Measurements from ENCODE around the gene HERPUD1.
A peak's percentile ranks its signal among the peaks of the same experiment; 100 is the strongest.
"Not testable (repeated sequence)": the region's sequence is repeated elsewhere in the genome, so short reads cannot be mapped to it uniquely, and the experiment has no call there.

Gene HERPUD1, protein sequence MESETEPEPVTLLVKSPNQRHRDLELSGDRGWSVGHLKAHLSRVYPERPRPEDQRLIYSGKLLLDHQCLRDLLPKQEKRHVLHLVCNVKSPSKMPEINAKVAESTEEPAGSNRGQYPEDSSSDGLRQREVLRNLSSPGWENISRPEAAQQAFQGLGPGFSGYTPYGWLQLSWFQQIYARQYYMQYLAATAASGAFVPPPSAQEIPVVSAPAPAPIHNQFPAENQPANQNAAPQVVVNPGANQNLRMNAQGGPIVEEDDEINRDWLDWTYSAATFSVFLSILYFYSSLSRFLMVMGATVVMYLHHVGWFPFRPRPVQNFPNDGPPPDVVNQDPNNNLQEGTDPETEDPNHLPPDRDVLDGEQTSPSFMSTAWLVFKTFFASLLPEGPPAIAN

GRCh38 chr16:56931892-56932720, at the start of gene HERPUD1:
HERPUD1 (plus strand) TSS chr16:56932142; CDS start chr16:56932245, 103 bp downstream.
- DNase-seq (ENCODE audit: low read depth in 2 of 2) = peak; percentile 97 to 98

- no peak for DNase-seq (ENCODE audit: low read depth in 2 of 2)
Observed at GRCh38 chr16:56883586-56883985, 48.4 kb upstream of the HERPUD1 start.

DNA sequence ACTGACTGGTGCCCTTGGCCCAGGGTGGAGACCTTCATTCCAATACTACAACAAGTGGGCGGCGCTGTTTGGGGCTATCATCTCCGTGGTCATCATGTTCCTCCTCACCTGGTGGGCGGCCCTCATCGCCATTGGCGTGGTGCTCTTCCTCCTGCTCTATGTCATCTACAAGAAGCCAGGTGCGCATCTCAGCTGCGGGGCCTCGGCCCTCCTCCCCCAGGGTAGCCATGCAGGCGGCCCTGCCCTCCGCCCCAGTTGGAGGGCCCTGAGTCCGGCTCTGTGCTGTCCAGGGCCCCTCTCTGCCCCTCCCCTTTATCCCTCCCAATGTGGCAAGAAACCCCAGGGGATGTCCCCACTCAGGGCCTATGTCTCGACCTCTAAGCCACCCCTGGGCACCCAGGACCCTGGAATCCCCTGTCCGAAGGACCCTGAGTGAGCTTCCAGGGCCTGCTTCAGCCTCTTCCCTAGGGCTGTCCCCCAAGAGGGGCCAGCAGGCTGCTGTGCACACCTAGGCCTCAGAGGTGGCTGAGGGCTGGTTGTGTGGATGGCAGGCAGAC, 47.8 kb upstream of the HERPUD1 start:
- no peak for DNase-seq (ENCODE audit: low read depth in 2 of 2)

GRCh38 chr16:56884929-56885328, 47.0 kb upstream of the HERPUD1 start:
- DNase-seq (ENCODE audit: low read depth in 2 of 2) = not testable (repeated sequence)

DNA sequence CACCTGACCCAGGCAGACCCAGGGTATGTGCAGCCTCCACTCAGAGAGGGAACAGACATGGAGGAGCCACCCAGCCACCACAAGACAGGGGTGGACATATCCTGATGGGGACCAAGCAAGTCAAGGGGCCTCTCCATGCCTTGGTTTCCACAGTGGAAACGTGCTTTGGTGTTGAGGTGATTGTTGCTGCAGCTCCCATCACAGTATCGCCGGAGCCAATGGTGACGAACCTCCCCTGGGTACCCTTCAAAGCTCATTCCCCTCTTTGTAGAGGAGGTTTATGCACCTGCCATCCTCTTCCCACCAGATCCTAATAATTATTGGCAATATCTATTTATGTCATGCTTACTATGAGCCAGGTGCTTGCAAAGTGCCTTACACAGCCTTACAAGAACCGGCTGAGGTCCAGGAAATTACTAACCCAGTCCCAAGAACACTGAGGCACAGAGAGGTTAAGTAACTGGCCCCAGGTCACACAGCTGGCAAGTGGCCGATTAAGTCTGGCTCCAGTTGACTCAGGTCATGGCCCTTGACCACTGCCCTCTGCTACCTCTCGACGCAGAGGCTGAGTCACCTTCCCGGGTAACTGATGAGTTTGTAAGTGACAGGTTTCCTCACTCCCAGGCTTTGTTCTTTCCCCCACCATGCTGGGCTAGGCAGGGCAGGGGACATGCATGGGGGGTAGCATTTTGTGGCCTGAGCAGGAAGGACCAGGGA, 46.3 kb upstream of the HERPUD1 start:
- DNase-seq (ENCODE audit: low read depth in 2 of 2) = no peak

DNA sequence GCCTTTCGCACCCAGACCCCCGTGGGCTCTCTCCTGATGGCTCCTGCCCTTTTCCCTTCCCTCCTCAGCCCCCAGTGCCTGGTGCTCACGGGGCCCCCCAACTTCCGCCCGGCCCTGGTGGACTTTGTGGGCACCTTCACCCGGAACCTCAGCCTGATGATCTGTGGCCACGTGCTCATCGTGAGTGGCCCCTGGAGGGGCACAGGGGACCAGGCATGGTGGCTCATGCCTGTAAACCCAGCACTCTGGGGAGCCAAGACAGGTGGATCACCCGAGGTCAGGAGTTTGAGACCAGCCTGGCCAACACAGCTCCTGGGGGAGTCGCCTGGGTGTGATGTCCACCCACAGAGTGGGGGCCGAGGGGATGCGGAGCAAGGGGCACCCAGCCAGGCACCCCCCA, 45.6 kb upstream of the HERPUD1 start:
- no peak for DNase-seq (ENCODE audit: low read depth in 2 of 2)

GRCh38 chr16:56886826-56887225, 45.1 kb upstream of the HERPUD1 start:
- DNase-seq (ENCODE audit: low read depth in 2 of 2) = no peak

DNA sequence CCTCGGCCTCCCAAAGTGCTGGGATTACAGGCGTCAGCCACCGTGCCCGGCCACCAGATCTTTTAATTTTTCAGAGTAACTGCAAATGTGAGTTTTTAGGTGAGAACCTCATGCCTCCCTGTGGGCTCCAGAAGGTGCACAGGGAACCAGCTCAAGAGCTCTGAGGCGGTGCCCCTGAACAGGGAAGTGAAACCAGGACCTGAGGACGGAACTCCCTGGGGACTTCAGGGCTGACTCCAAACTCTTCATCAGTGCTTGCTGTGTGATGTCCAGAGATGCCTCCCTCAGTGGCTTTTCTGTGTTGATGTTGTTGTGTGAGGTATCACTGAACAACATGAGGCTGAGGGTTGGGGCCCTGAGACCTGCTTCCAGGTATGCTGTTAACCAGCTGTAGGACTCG, 43.1 kb upstream of the HERPUD1 start:
- no peak for DNase-seq (ENCODE audit: low read depth in 2 of 2)

- DNase-seq (ENCODE audit: low read depth in 2 of 2) = no peak
Observed at GRCh38 chr16:56889206-56889605, 42.7 kb upstream of the HERPUD1 start.

GRCh38 chr16:56891685-56892084, 40.3 kb upstream of the HERPUD1 start:
- DNase-seq (ENCODE audit: low read depth in 2 of 2) = no peak

- DNase-seq (ENCODE audit: low read depth in 2 of 2) = no peak
Observed at GRCh38 chr16:56892705-56893104, 39.2 kb upstream of the HERPUD1 start.

DNA sequence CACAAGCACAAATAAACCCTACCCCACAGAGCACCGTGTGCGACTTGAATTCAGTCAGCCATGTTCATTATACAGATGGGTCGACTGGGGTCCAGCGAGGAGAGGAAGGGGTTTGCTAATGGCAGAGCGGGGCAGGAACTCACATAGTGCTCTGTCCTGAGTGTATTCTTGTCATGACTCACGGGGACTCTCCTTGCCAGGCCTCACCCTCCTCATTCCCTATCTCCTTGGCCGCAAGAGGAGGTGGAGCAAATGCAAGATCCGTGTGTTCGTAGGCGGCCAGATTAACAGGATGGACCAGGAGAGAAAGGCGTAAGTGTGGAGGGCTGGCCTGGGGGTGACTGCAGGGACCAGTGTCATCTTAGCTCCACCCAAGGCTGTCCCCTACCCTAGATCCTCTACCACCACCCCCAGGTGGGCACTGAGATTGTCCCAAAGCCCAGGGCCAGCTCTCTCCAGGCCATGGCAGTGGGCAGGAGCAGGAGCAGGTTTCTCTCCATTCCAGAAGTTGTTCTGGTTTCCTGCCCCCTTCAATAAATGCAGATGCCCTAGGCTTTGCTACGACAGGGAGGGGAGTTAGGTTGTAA, 37.5 kb upstream of the HERPUD1 start:
- no peak for DNase-seq (ENCODE audit: low read depth in 2 of 2)

DNA sequence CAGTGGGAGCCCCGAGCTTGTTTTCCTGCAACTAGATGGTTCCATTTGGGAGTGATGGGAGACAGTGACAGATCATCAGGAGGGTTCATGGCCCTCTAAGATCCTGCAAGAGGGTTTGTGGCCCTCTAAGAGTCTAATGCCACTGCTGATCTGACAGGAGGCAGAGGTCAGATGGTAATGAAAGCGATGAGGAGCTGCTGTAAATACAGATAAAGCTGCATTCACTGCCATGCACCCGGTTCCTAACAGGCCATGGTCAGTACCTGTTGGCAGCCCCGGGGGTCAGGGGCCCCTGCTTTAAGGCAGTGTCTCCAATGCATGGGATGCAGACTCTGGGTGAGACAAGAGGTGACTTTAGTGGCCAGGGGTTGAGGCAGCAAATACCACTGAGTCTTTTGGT, 36.1 kb upstream of the HERPUD1 start:
- DNase-seq (ENCODE audit: low read depth in 2 of 2) = no peak

DNA sequence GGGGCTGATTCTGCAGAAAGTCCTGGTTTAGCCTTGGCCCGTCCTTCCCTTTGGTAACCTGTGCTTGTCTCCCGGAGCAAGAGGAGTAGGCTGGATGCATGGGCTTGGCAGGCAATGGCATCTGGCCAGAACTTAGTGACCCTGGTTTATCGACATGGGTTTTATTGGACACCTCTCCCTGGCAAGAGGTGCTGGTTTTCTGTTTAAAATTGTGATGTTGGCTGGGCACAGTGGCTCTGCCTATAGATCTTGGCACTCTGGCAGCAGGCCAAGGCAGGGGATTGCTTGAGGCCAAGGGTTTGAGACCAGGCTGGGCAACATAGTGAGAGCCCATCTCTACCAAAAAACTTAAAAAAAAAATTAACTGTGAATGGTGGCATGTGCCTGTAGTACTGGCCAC, 35.7 kb upstream of the HERPUD1 start:
- no peak for DNase-seq (ENCODE audit: low read depth in 2 of 2)

DNA sequence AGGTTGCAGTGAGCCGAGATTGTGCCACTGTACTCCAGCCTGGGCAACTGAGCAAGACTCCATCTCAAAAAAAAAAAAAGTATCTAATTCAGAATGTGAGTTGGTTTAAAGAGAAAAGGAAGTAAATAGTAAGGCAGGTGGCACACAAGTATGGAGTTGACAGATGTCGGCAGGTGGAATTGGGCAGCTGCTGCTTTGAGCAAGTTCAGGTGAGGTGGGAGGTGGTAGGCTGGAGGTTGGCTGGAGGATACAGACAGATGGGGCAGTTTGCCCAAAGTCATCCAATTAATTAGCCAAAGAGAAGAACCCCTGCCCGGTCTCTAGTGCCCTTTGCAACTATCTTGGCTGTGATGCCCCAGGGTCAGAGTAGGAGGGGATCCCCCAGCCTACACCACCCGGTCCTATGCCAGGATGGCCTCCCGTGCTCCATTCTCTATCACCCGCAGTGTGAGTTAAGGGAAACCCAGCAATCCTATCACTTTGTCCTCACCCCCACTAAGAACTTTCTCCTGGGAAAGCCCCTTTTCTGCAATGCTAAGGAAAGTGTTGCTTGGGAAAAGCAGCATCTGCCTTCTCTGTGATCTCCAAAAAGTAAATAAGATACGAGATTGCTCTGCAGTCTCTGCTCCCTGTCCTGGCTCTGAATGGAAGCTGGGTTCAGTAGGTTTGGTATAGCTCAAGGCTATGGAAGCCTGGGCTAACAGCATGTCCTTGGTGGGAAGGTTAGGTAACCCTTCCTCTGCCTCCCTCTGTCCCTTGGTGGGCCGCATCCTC, 34.7 kb upstream of the HERPUD1 start:
- DNase-seq (ENCODE audit: low read depth in 2 of 2) = no peak

DNA sequence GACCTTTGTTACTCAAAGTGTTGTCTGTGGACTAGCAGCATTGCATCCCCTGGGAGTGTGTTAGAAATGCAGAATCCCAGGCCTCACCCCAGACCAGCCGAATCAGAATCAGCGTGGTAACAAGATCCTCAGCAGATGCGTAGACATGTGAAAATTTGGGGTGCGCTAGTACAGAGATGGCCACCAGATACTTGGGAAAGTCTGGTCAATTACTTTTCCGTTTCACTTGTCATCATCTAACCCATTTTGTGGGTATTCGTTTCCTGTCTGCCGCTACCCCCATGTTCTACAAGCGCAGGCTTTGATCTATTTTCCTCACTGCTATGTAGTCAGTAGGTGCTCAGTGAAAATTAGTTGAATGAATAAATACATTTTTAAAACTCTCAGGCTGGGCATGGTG, 33.1 kb upstream of the HERPUD1 start:
- DNase-seq (ENCODE audit: low read depth in 2 of 2) = no peak

DNA sequence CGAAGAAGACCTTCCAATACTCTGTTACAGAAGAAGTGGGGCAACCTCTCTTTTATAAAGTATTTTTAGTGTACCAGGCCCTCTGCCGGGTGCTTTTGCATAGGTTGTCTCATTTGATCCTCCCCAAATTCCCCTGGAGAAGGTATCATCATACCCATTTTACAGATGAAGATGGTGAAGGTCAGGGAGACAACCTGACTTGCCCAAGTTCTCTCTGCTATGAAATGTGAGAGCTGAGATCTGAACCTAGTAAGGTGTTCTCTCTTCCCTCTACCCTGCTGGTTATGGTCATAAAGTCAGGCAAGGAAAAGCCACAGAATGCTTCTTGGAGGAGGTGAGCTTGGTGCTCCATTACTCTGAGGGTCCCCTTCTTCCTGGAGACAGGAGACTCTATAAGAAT, 28.1 kb upstream of the HERPUD1 start:
- no peak for DNase-seq (ENCODE audit: low read depth in 2 of 2)

GRCh38 chr16:56907401-56907800, 24.5 kb upstream of the HERPUD1 start:
- DNase-seq (ENCODE audit: low read depth in 2 of 2) = no peak

DNA sequence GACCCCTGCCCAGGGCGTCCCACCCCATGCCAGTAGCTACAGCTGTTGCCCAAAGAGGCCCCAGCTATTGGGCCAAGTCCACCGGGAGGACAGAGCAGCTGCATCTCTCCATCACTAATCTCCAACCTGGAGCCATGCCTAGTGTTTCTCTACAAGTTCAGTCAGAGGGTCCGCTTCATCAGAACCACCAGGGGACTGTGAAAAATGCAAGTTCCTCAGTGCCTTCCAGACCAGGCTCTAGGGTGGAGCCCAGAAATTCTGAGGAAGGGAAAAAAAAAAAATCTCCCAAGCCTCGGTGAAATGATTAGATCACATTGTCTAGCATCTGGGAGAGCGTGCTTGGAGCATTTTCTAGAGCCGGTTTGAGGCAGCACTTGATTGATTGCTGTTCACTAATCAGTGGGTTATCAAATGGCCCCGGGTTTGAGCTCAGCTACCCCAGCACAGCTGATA, 22.4 kb upstream of the HERPUD1 start:
- no peak for DNase-seq (ENCODE audit: low read depth in 2 of 2)

DNA sequence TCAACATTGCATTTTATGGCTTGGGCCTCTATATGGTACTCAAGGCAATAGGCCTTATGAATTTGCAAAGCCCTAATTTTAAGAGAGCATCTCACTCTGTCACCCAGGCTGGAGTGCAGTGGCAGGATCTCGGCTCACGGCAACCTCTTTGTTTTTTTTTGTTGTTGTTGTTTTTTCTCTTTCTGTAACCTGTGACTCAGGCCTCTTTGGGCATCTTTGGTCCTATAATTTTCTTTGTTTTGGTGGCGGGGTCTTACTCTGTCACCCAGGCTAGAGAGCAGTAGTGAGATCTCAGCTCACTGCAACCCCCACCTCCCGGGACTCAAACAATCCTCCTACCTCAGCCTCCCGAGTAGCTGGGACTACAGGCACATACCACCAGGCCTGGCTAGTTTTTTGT, 21.8 kb upstream of the HERPUD1 start:
- no peak for DNase-seq (ENCODE audit: low read depth in 2 of 2)

All from stimulated activated CD4-positive, alpha-beta T cell treated with anti-CD3 and anti-CD28 coated beads, Interleukin-1b, Interleukin-23, amount 100 ng/mL, for 4 hours (primary cell).